Measurements from ENCODE around the gene SLX4IP. TPM values are rescaled to one million over a fixed set of nuclear protein-coding genes. Genes with fewer than 3 reads are reported as not detected.

Gene SLX4IP
- polyA plus RNA-seq, 1 experiment: 2.8 TPM

- H3K9me3 ChIP-seq (ENCODE audit: control insufficient read depth, insufficient read depth, low read length): no peaks in the 10 kb centered on the region
- no peak for TF ChIP-seq CTCF (IDR thresholded peaks at IDR 0.05; ENCODE audit: low read depth, low read length)
- CTCF ChIA-PET: interaction anchor here (0.6 to 2.0 kb wide), 4 partner anchors 21 to 1032 kb away, joined by 3 to 8 read pairs (median 6); no protein-coding TSS in a partner anchor
- H3K27ac ChIP-seq (ENCODE audit: low read depth, low read length): no peak overlapping the region
- POLR2A ChIA-PET: no interaction called here
- no peak for DNase-seq (ENCODE audit: low read depth, low spot score)
- H3K27me3 ChIP-seq (ENCODE audit: control insufficient read depth, insufficient read depth, low read length): no peaks in the 10 kb centered on the region
- no peak overlapping the region for H3K4me3 ChIP-seq (ENCODE audit: low read depth, low read length)
Measured at GRCh38 chr20:10649797-10650160, 214.7 kb downstream of the SLX4IP start.

GRCh38 chr20:10651227-10651990 lies 216.3 kb downstream of the SLX4IP start:
- no peak for TF ChIP-seq CTCF (IDR thresholded peaks at IDR 0.05; ENCODE audit: low read depth, low read length)
- Histone ChIP-seq H3K9me3 (ENCODE audit: control insufficient read depth, insufficient read depth, low read length) (no peaks in the 10 kb centered on the region), H3K27me3 (ENCODE audit: control insufficient read depth, insufficient read depth, low read length) (no peaks in the 10 kb centered on the region), H3K27ac (ENCODE audit: low read depth, low read length) (no peak overlapping the region), H3K4me3 (ENCODE audit: low read depth, low read length) (no peak overlapping the region)
- CTCF ChIA-PET: no interaction called here
- no peak for DNase-seq (ENCODE audit: low read depth, low spot score)
- POLR2A ChIA-PET: interaction anchor here (0.8 kb wide), 1 partner anchor 16 kb away, joined by 3 read pairs; no protein-coding TSS in a partner anchor

GRCh38 chr20:10652185-10652584 lies 217.1 kb downstream of the SLX4IP start:
- no peak for DNase-seq (ENCODE audit: low read depth, low spot score)
- Histone ChIP-seq H3K4me3 (ENCODE audit: low read depth, low read length) (no peak overlapping the region), H3K27me3 (ENCODE audit: control insufficient read depth, insufficient read depth, low read length) (no peaks in the 10 kb centered on the region), H3K9me3 (ENCODE audit: control insufficient read depth, insufficient read depth, low read length) (no peaks in the 10 kb centered on the region), H3K27ac (ENCODE audit: low read depth, low read length) (no peak overlapping the region)
- CTCF ChIA-PET: no interaction called here
- no peak for TF ChIP-seq CTCF (IDR thresholded peaks at IDR 0.05; ENCODE audit: low read depth, low read length)
- POLR2A ChIA-PET: no interaction called here

- Histone ChIP-seq H3K27ac (ENCODE audit: low read depth, low read length) (no peak overlapping the region), H3K9me3 (ENCODE audit: control insufficient read depth, insufficient read depth, low read length) (no peaks in the 10 kb centered on the region), H3K27me3 (ENCODE audit: control insufficient read depth, insufficient read depth, low read length) (no peaks in the 10 kb centered on the region), H3K4me3 (ENCODE audit: low read depth, low read length) (no peak overlapping the region)
- ChIA-PET CTCF (interaction anchor here (0.7 to 0.9 kb wide), 2 partner anchors 18 to 94 kb away, joined by 3 to 4 read pairs; no protein-coding TSS in a partner anchor), POLR2A (interaction anchor here (1.4 kb wide), 1 partner anchor 19 kb away, joined by 4 read pairs; no protein-coding TSS in a partner anchor)
- no peak for TF ChIP-seq CTCF (IDR thresholded peaks at IDR 0.05; ENCODE audit: low read depth, low read length)
- no peak for DNase-seq (ENCODE audit: low read depth, low spot score)
Measured at GRCh38 chr20:10652660-10653261, 217.7 kb downstream of the SLX4IP start.
